ENCODE results near the gene CFAP46.
"Not testable (repeated sequence)": the region's sequence is repeated elsewhere in the genome, so short reads cannot be mapped to it uniquely, and the experiment has no call there.

CFAP46 gene

DNA sequence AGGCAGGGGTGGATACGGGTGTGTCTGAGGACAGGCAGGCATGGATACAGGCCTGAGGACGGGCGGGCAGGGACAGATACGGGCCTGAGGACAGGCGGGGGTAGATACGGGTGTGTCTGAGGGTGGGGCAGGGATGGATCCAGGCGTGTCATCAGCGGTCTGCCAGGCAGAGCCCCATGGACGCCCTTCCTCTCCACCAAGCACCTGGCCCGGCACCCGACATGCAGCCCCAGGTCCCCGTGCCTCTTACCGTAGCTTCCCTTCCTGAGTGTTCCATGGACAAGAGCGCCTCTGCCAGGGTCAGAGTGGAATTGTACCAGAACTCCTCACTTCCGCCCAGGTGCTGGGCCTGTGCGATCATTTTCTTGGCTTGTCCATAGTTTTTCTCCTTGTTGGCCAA, 81.8 kb downstream of the CFAP46 start:
- DNase-seq: no peak

GRCh38 chr10:132859084-132859855, 83.1 kb downstream of the CFAP46 start:
- DNase-seq: no peak

GRCh38 chr10:132858121-132859081, 84.0 kb downstream of the CFAP46 start:
- no peak for DNase-seq

- no peak for DNase-seq
Observed at GRCh38 chr10:132856869-132857524, 85.4 kb downstream of the CFAP46 start.

- DNase-seq: no peak
Observed at GRCh38 chr10:132855889-132856288, 86.5 kb downstream of the CFAP46 start.

DNA sequence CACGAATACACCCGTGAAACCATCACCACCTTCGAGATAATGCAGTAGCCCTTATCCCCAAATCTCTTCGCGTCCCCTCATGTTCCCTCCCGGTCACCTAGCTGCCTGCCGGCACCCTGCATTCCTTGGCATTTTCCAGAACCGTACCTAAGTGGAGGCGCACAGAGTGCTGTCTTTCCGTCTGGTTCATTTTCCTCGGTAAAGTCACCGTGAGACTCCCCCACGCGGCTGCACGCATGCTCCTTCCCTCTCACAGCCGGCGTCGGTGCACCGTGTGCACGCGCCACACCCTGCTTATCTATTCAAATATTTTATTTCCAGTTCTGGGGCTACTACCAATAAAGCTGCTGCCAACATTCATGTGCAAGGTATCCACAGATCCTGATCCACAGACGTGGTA, 90.9 kb downstream of the CFAP46 start:
- DNase-seq: no peak

GRCh38 chr10:132850896-132851295, 91.5 kb downstream of the CFAP46 start:
- DNase-seq: no peak

GRCh38 chr10:132850246-132850645, 92.1 kb downstream of the CFAP46 start:
- DNase-seq: no peak

DNA sequence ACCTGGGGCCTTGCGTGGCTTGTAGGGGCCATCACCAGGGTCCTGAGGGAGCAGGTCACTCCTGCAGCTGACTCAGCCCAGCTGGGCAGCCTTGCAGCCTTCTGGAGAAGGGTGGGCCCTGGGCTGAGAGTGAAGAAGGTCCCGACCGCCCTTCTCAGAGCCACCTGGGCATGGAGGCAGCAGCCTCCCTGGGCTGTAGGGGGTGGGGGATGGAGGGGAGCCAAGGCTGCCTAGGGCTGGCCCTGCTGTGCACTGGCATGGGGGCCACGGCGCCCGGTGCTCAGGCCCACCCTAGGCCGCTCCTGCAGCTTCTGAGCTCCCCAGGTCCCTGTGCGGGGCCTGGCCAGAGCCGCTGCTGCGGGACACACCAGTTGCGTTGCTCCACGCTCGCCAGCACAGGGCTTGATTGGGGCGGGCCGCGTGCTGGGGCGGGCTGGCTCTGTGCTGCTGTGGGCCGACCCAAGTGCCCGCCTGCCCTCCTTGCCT, 92.8 kb downstream of the CFAP46 start:
- DNase-seq: no peak

GRCh38 chr10:132848951-132849545, 93.3 kb downstream of the CFAP46 start:
- no peak for DNase-seq

DNA sequence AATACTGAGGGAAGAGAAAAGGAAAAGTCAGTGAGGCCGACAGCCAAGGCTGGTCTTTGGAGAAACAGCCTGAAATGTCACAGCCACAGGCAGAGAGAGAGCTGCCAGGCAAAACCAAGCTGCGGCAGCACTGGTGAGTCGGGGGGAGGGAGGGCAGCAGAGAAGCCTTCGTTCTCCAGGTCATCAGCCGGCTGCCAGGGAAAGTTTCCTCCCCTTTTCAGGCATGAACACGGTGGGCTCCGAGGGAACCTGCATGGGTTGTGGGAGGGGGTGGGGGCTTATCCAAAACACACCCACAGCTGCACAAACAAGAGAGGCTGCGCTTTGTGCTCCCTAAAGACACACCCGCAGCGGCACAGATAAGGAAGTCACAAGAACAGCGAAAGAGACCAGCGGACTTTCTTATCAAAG, 94.1 kb downstream of the CFAP46 start:
- no peak for DNase-seq

DNA sequence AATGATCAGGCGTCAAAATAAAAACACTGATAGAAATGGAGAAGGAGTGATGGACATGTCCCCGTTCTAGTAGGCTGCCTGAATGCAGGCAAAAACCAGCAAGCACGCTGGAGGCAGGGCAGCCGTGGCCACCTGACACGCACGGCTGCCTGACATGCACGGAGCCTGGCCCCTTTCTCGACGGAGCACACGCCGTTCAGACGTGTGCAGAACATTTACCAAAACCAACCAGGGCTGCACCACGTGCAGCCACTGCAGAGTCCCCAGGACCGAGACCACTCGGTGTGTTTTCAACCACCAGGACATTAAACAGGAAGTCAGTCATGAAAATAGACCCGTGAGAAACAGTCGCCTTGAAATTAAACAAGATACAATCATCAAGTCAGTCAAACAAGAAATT, 94.5 kb downstream of the CFAP46 start:
- no peak for DNase-seq

- no peak for DNase-seq
Observed at GRCh38 chr10:132847416-132847777, 95.0 kb downstream of the CFAP46 start.

- no peak for DNase-seq
Observed at GRCh38 chr10:132846631-132847415, 95.5 kb downstream of the CFAP46 start.

DNA sequence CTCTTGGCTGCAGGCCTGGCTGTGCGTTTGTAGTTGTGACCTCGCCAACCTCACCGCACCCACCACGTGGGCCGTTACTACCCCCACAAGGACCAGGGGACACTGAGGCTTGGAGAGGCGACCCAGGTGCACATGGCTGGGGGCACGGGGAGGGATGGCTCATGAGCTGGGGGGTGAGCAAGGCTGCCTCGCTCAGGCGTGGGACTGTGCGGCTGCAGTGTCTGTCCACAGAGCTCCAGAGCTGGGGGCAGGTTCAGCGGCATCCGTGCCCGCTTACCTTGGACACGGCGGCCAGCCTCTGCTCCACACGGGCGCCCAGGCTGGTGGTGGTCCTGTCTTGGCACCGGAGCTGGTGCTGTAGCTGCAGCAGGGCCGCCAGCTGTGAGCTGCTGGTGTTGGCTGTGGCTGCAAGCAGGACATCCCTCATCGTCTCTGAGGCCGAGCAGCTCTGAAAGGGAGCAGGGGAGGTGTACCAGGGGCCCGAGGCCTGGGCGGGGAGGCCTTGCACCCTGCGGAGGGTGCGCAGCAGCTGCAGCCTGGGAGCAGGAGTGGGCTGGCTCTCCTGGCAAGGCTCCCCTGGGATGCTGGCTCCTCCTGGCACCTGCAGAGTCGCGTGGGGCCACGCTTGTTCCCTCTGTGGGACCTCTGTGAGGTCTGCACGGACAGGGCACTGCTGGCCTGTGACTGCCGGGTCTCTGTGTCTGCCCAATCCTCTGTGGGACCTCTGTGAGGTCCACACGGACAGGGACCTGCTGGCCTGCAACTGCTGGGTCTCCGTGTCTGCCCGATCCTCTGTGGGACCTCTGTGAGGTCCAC, 96.4 kb downstream of the CFAP46 start:
- no peak for DNase-seq

DNA sequence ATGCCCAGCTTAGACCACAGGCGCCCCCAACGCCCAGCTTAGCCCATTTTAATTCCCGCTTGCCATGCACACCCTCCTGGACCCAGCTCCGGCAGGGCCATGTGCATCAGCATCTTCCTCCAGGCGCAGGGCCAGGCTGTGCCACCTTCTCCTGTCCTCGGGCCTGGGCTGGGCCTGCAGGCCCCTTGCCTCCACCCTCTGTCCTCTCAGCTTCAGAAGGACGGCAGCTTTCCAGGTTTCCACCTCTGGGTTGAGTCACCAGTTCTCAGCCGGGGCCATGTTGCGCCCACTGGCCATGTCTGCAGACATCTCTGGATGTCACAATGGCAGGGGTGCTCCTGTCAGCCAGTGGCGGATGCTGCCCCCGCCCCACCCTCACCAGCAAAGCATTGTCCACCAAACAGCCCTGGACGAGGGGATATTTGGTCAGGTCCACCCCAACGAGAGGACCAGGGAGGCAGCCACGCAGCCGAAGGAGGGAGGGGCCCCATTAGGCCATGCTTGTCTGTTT, 97.3 kb downstream of the CFAP46 start:
- DNase-seq: no peak

DNA sequence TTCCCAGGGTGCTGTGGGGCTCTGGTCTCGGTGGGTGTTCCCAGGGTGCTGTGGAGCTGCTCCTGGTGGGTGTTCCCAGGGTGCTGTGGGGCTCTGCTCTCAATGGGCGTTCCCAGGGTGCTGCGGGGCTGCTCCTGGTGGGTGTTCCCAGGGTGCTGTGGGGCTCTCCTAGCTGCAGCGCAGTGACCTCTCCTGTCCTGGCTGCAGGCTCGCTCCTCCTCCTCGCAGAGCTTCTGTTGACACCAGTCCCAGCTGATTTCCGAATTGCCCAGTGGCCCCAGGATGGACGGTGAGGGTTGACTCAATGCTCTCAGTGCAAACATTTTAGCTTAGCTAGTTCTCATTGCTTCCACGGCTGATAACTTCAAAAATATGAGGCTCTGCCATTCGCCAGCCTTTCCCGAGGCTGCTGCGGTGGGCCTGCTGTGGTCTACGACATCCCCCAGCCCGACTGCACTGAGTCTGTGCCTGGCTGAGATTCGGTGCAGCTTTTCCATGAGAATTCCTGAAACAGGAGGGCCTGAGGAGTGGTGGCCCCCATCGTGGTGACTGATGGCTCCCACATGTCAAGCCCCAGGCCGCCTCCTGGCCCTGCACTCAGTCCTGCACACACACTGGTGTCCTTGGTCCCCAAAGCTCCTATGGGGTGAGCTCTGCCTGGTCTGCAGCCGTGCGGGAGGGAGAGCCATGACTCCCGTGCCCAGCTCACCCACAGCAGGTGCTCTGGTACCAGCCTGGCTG, 98.1 kb downstream of the CFAP46 start:
- DNase-seq: no peak

- not testable (repeated sequence) for DNase-seq
Observed at GRCh38 chr10:132843276-132843675, 99.1 kb downstream of the CFAP46 start.

- DNase-seq: no peak
Observed at GRCh38 chr10:132842397-132842796, 100.0 kb downstream of the CFAP46 start.

GRCh38 chr10:132841615-132841975, 100.8 kb downstream of the CFAP46 start:
- no peak for DNase-seq

All from HCEC 1CT (cell line).